K562 (cell line): Measurements from ENCODE around the gene PIK3R1. TPM values are rescaled to one million over a fixed set of nuclear protein-coding genes. Genes with fewer than 3 reads are reported as not detected.

Experiments used
- ATAC-seq: fragments of 200-7000 bp; cut with Tn5 transposase; 3 replicates; pipeline ENCODE4 v1.9.1; 2020; ENCODE audit warnings: moderate library complexity
- BruUV-seq: library from RNA; stranded (reverse); fragments of 400-500 nt; replicated peaks from 2 replicates; lab custom pipeline; 2021; lab: Mats Ljungman, UMichigan
- CTCF ChIA-PET: fragments of 300-600 bp; formaldehyde crosslinking; extraction: SDS; loops from one replicate; lab custom pipeline; 2021; ENCODE audit warnings: low intra/inter-chr PET ratio; lab: Yijun Ruan, JAX
- POLR2A ChIA-PET: fragments of 300-600, 350-650 bp; sonication (Branson Sonifier 250); formaldehyde crosslinking; extraction: SDS; loops from one replicate; lab custom pipeline; 2021; ENCODE audit warnings: antibody characterized with exemption, inconsistent platforms; lab: Yijun Ruan, JAX
- DNase-seq, 4 experiments: peaks; one replicate each; pipeline versions ENCODE4 v3.0.0 to v3.0.0-alpha.2; 2011 to 2018; ENCODE audit warnings: low spot score in 3 of 4, mixed read lengths in 3 of 4; ENCODE audit errors: extremely low read depth in 1 of 4
- FAIRE-seq: peaks from 2 replicates; lab custom pipeline; 2011; peaks lifted over from hg19 to GRCh38; lab: Jason Lieb, UNC
- H2AFZ ChIP-seq: 2 replicates; pipeline ENCODE4 v1.6.0; 2011; ENCODE audit warnings: low read depth, low read length, control low read depth, inconsistent platforms
- H3K27ac ChIP-seq: fragments of 200-600 bp; 3 replicates; pipeline ENCODE4 v1.8.0; 2011; ENCODE audit warnings: low read depth, mild to moderate bottlenecking, control low read depth, inconsistent platforms, low read length, moderate library complexity, mixed read lengths; ENCODE audit errors: extremely low read depth
- H3K27me3 ChIP-seq, 2 experiments: fragments of 300-600 bp in 1 of 2; 2 replicates in 1 of 2; 3 replicates in 1 of 2; pipeline versions ENCODE4 v1.6.0 to v1.8.0; 2011; ENCODE audit warnings: inconsistent platforms in 2 of 2, low read length in 2 of 2, mild to moderate bottlenecking in 1 of 2, mixed read lengths in 1 of 2, moderate library complexity in 1 of 2; ENCODE audit not compliant: control insufficient read depth in 2 of 2, insufficient read depth in 2 of 2
- H3K36me3 ChIP-seq: fragments of 300-600 bp; 3 replicates; pipeline ENCODE4 v1.8.0; 2011; ENCODE audit warnings: mild to moderate bottlenecking, low read length, inconsistent platforms; ENCODE audit not compliant: control insufficient read depth, insufficient read depth
- H3K4me1 ChIP-seq, 2 experiments: fragments of 200-600 bp in 1 of 2; replicated peaks in 1 of 2; 2 replicates in 1 of 2; 3 replicates in 1 of 2; pipeline versions ENCODE4 v1.5.1 to v1.8.0; 2011; ENCODE audit warnings: inconsistent platforms in 2 of 2, low read length in 2 of 2, mild to moderate bottlenecking in 1 of 2, mixed read lengths in 1 of 2, moderate library complexity in 1 of 2; ENCODE audit not compliant: control insufficient read depth in 2 of 2, insufficient read depth in 2 of 2
- H3K4me2 ChIP-seq: 2 replicates; pipeline ENCODE4 v1.6.1; 2011; ENCODE audit warnings: low read length, control low read depth, inconsistent platforms, mixed read lengths; ENCODE audit not compliant: insufficient read depth
- H3K4me3 ChIP-seq: fragments of 200-600 bp; sonication (generic), shearing (Covaris generic); 2 replicates; pipeline ENCODE4 v1.5.1; 2016; ENCODE audit warnings: control low read depth, inconsistent platforms
- H3K79me2 ChIP-seq: fragments of 200-600 bp; 3 replicates; pipeline ENCODE4 v1.8.0; 2011; ENCODE audit warnings: low read length, inconsistent platforms; ENCODE audit not compliant: control insufficient read depth, insufficient read depth
- H3K9ac ChIP-seq, 2 experiments: 2 replicates each; pipeline versions ENCODE4 v1.6.0 to v1.6.1; 2011; ENCODE audit warnings: low read depth in 2 of 2, low read length in 2 of 2, control low read depth in 1 of 2, inconsistent platforms in 1 of 2, mild to moderate bottlenecking in 1 of 2, mixed read lengths in 1 of 2; ENCODE audit not compliant: insufficient read depth in 1 of 2
- H3K9me1 ChIP-seq: one replicate; pipeline ENCODE4 v1.6.0; 2011; ENCODE audit warnings: inconsistent platforms, mild to moderate bottlenecking, low read length, moderate library complexity; ENCODE audit not compliant: control insufficient read depth, insufficient read depth
- H3K9me3 ChIP-seq: replicated peaks from 2 replicates; pipeline ENCODE4 v1.5.1; 2011; ENCODE audit warnings: low read depth, low read length, inconsistent platforms; ENCODE audit not compliant: control insufficient read depth, insufficient read depth
- H4K20me1 ChIP-seq: replicated peaks from 2 replicates; pipeline ENCODE4 v1.6.1; 2011; ENCODE audit warnings: low read length, inconsistent platforms, mixed read lengths; ENCODE audit not compliant: control insufficient read depth, insufficient read depth
- CEBPB ChIP-seq: fragments of 450-650 bp; IDR thresholded peaks from 2 replicates; pipeline ENCODE4 v1.6.1; 2016; ENCODE audit warnings: missing genetic modification characterization, missing compliant biosample characterization
- CHAMP1 ChIP-seq: fragments of 450-650 bp; IDR thresholded peaks from 2 replicates; pipeline ENCODE4 v1.6.1; 2016; ENCODE audit warnings: mild to moderate bottlenecking
- DEAF1 ChIP-seq: fragments of 450-650 bp; formaldehyde crosslinking; IDR thresholded peaks from 2 replicates; pipeline ENCODE4 v1.4.0; 2020; ENCODE audit warnings: mild to moderate bottlenecking, moderate library complexity
- NFIC ChIP-seq: fragments of 450-650 bp; IDR thresholded peaks from 2 replicates; pipeline ENCODE4 v1.6.1; 2017; ENCODE audit warnings: mild to moderate bottlenecking, inconsistent platforms
- PHF21A ChIP-seq: fragments of 450-650 bp; IDR thresholded peaks from 2 replicates; pipeline ENCODE4 v1.6.1; 2017; ENCODE audit warnings: low read depth, borderline replicate concordance
- RBM25 ChIP-seq: fragments of 200-400 bp; formaldehyde crosslinking; IDR thresholded peaks from 2 replicates; pipeline ENCODE4 v1.6.1; 2018; ENCODE audit warnings: low read length, low read depth, moderate library complexity; ENCODE audit not compliant: severe bottlenecking
- TRIM24 ChIP-seq, 2 experiments: fragments of 450-650 bp; IDR thresholded peaks; 2 replicates each; pipeline ENCODE4 v1.6.1; 2016
- ZNF133 ChIP-seq: fragments of 250-450 bp; sonication (Bioruptor Pico); IDR thresholded peaks from 2 replicates; pipeline ENCODE4 v1.4.0; 2020; ENCODE audit warnings: mild to moderate bottlenecking
- ZNF696 ChIP-seq: fragments of 250-450 bp; sonication (Bioruptor Pico); conservative IDR thresholded peaks from 2 replicates; pipeline ENCODE4 v1.4.0; 2020; ENCODE audit warnings: mild to moderate bottlenecking, moderate library complexity
- WGBS: fragments of 100-300 bp; shearing (Covaris generic); methylation state at CpG from one replicate; pipeline ENCODE4 v1.1.6; 2016; ENCODE audit warnings: low coverage, mixed read lengths; ENCODE audit not compliant: insufficient coverage; ENCODE audit errors: missing lambda C conversion rate; 5-methylcytosine and 5-hydroxymethylcytosine counted together
- in situ Hi-C: fragments of 300-500 bp; cut with MboI; formaldehyde crosslinking; loops from 4 replicates; pipeline ENCODE4 v1.15.0; 2018; ENCODE audit warnings: inconsistent platforms, mixed read lengths
- intact Hi-C: fragments of 100-400 bp; cut with micrococcal nuclease; formaldehyde crosslinking; loops from 2 replicates; pipeline ENCODE4 v1.14.2; 2022
- polyA plus RNA-seq, 8 experiments: library from polyadenylated mRNA; depleted of rRNA in 4 of 8; stranded (reverse) in 5 of 8; unstranded in 3 of 8; fragments of >200 nt; fragmentation: Nextera tagmentation in 2 of 8; fragmentation: Illumina TruSeq in 1 of 8; extraction: Ambion mirVana in 2 of 8; extraction: Trizol in 1 of 8; gene quantifications; 2 replicates each; pipeline versions ENCODE4 v1.2.1 to v1.2.3, GENCODE V29; 2011 to 2014; ENCODE audit warnings: inconsistent platforms in 1 of 8, missing spikeins in 1 of 8
- total RNA-seq, 7 experiments: library from RNA; depleted of rRNA in 6 of 7; stranded (reverse); fragments of >200 nt in 6 of 7; fragmentation: Illumina TruSeq in 2 of 7; extraction: Trizol in 2 of 7; gene quantifications; 2 replicates each; pipeline versions ENCODE4 v1.2.1 to v1.2.3, GENCODE V29; 2011 to 2021; ENCODE audit warnings: low replicate concordance in 1 of 7

The PIK3R1 gene
- total and polyA plus RNA-seq, 9 of the 15 experiments (the other 6 are each of a cell fraction or from before 2014, with no cell fraction given) = 1.1 to 9.7 (median 4.8) TPM

DNA sequence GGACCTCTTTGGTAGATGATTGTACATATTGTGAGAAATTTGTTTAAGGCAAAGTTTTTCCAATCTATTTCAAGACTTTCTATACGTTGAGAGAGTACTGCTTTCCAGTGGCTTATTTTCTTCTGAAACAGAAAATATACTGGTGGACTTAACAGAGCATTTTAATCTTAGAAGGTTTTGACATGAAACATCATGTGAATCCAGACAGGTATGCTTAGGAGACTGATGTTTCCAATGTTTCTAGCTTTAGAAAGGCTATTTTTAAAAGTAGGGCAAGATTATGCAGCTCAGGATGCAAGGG is 71.0 kb downstream of the PIK3R1 start:
- H4K20me1 ChIP-seq = no peaks in the 10 kb centered on the region
- BruUV-seq = no TSS peak
- H3K4me2 ChIP-seq = no peak overlapping the region
- ChIA-PET CTCF (interaction anchor here (0.5 to 2.0 kb wide), 7 partner anchors 17 to 721 kb away, joined by 3 to 15 read pairs (median 5); no protein-coding TSS in a partner anchor), POLR2A (interaction anchor here (1.1 kb wide), 1 partner anchor 14 kb away, joined by 4 read pairs; no protein-coding TSS in a partner anchor)
- TF ChIP-seq ZNF696 (CRISPR knock-in tag) = no peak
- TF ChIP-seq TRIM24 (IDR thresholded peaks at IDR 0.05) = no peak
- 0 out of 2 replicates have a peak, but pooled peaks have one; percentile 1 for TF ChIP-seq CHAMP1
- TF ChIP-seq NFIC = no peak
- TF ChIP-seq PHF21A = no peak
- no peak for TF ChIP-seq ZNF133 (CRISPR knock-in tag)
- TF ChIP-seq CEBPB (tag) = no peak
- no peak for TF ChIP-seq RBM25
- TF ChIP-seq DEAF1 = peak; percentile 0; the same call in 1 of the 2 replicates
- H3K79me2 ChIP-seq = no peaks in the 10 kb centered on the region
- no peak overlapping the region for H3K9ac ChIP-seq
- H3K27ac ChIP-seq = no peak overlapping the region
- no peak overlapping the region for H2AFZ ChIP-seq
- H3K36me3 ChIP-seq = peaks cover 3% of the 10 kb centered on the region; the same call in 1 of the 3 replicates
- H3K9me1 ChIP-seq = no peaks in the 10 kb centered on the region
- no peaks in the 10 kb centered on the region for H3K27me3 ChIP-seq
- H3K9me3 ChIP-seq = no peaks in the 10 kb centered on the region
- FAIRE-seq (no peak), DNase-seq (no peak), ATAC-seq (no peak)
- H3K4me3 ChIP-seq = no peak overlapping the region
- in situ Hi-C loops = loop anchor here (5.0 to 25.0 kb wide), 2 partner anchors 176 to 676 kb away; no protein-coding TSS in a partner anchor
- WGBS = 36% methylated on average over 1 of the region's 1 CpG
- intact Hi-C loops = loop anchor here (1.0 to 5.0 kb wide), 6 partner anchors 48 to 674 kb away; no protein-coding TSS in a partner anchor
- H3K4me1 ChIP-seq = peaks cover 14 to 16% of the 10 kb centered on the region in 2 experiments; a peak in 4 of 5 replicates
